ENCODE results near the gene HIVEP3.
A peak's percentile ranks its signal among the peaks of the same experiment; 100 is the strongest.

The HIVEP3 gene

DNA sequence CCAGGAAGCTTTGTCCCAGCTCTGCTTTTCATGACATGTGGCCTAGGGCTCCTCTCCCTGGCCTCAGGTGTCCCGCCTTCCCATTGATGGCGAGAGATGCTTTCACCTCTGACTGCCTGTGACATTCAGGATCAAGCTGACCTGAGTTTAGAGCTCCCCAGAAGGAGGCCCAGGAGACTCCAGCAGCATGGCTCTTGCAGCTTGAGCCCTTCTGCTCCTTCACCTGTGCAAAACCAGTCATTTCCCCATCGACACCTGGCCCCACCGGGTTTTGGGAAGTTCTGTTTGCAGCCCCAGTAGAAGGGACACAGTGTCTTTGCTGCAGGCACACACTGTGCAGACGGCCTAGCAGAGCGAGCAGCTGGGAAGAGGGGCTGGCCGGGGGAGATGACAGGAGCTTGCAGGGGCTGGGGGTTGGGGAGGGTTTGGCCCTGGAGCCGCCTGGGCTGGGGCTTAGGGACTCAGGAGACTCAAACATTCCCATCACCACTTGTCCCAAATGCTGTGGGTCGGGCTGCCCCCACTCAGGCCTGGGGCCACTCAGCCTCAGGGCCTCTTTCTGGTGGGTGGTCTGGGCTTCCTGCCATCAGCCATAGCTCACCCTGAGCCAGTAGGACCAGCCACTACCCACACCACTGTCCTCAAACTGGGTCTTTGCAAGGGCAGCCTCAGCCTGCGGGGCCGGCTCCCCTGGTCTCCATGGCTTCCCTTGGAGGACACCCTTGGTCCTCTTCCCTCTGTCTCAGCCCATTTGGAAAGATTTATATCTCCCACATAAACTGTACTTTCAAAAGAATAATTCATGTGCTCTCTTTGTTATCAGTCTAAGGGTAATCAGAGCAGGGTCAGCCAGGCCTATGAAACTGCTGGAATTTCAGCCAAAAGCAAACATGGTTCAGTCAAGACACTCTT, 430.4 kb downstream of the HIVEP3 start:
- Histone ChIP-seq H3K9me3 (ENCODE audit: control insufficient read depth in 5 of 5, low read length in 5 of 5) (no peaks in the 10 kb centered on the region), H3K9ac (ENCODE audit: low read length in 5 of 5) (no peak overlapping the region), H3K4me3 (ENCODE audit: low read depth in 1 of 5, low read length in 5 of 5) (no peak overlapping the region), H3K27me3 (ENCODE audit: control insufficient read depth in 5 of 5, insufficient read depth in 4 of 5, low read length in 5 of 5) (peaks cover 0 to 18% (median 7%) of the 10 kb centered on the region in 5 donors), H3K4me1 (ENCODE audit: control insufficient read depth in 5 of 5, insufficient read depth in 5 of 5, low read length in 5 of 5) (peaks cover 0 to 2% (median 0%) of the 10 kb centered on the region in 5 donors), H3K36me3 (ENCODE audit: control insufficient read depth in 5 of 5, insufficient read depth in 5 of 5, low read length in 5 of 5) (no peaks in the 10 kb centered on the region), H3K27ac (ENCODE audit: low read depth, low read length) (no peak overlapping the region)

DNA sequence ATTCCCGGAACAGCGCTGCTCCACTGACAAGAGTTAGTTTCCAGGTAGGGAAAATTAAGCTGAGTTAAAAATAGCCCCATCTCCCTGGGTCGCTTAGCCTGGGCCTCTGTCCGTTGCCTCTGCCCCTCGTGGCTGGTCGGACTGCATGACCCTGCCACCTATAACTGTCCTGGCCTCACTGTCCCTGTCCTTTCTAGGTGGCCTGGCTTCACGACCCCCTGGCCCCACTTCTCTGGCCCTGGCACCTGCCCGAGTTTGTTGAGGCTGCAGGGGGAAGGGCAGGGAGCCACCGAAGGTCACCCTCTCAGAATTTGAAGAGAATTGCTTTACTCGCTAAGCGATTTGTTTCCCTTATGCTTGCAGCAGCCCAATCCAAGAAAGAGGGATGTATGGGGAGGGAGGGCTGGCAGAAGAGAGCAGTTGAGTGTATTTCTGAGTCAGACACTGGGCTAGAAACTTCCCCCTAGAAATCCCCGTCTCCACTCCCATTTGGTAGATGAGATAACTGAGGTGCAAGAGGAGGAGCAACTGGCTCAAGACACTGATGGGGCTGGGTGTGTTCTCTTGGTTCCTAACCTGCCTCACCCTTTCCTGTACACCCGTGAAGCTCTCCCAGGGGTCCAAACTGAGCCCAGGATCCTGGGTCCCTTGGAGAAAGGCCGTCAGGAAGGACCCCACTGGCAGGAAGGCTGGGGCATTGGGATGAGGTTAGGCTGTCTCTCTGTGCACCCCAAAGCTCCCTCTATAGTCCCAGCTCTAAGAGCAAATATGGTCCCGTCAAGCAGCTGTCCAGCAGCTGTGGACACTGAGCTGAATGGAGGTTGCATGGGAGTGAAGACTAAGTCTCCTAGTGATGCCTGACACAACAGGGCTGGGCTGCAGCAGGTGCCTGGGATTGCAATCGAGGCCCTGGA, 431.3 kb downstream of the HIVEP3 start:
- Histone ChIP-seq H3K27ac (ENCODE audit: low read depth, low read length) (no peak overlapping the region), H3K36me3 (ENCODE audit: control insufficient read depth in 5 of 5, insufficient read depth in 5 of 5, low read length in 5 of 5) (no peaks in the 10 kb centered on the region), H3K9me3 (ENCODE audit: control insufficient read depth in 5 of 5, low read length in 5 of 5) (no peaks in the 10 kb centered on the region), H3K27me3 (ENCODE audit: control insufficient read depth in 5 of 5, insufficient read depth in 4 of 5, low read length in 5 of 5) (peaks cover 0 to 18% (median 7%) of the 10 kb centered on the region in 5 donors), H3K4me3 (ENCODE audit: low read depth in 1 of 5, low read length in 5 of 5) (no peak overlapping the region), H3K9ac (ENCODE audit: low read length in 5 of 5) (no peak overlapping the region), H3K4me1 (ENCODE audit: control insufficient read depth in 5 of 5, insufficient read depth in 5 of 5, low read length in 5 of 5) (peaks cover 0 to 2% (median 0%) of the 10 kb centered on the region in 5 donors)

DNA sequence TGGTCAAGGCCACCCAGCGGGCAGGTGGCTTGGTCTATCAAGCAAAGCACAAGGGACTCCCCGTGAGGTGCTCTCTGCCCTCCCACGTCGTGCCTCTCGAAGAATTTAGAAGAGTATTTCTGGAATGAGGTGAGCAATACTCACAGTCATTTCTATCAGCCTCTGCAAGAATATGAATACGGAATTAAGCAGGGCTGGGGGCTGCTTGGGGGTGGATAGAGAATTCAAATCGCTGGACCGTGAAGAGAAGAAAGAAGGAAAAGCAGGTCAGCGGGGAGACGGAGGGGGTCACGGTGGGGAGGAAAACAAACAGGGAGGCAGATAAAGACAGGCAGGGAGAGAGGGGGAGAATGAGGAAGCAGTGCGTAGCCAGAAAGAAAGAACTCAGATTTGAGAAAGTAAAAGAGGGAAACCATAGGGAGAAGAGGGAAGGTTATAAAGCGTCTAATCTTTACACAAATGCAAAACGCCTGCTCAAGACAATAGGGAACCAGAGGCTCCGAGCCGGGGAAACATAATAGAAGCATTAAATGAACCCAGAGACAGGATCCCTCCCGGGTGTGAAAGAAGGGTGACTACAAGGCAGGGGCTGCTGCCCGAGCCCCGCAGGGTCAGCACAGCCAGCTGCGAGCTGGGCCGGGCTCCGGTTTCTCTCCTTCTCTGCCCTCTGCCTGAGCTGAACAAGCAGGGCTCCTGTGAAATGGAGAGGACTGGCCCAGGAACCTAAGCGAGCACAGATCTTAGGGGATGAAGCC, 432.2 kb downstream of the HIVEP3 start:
- no peaks in the 10 kb centered on the region for H3K9me3 ChIP-seq (ENCODE audit: control insufficient read depth in 5 of 5, low read length in 5 of 5)
- peaks cover 0 to 2% (median 0%) of the 10 kb centered on the region in 5 donors for H3K4me1 ChIP-seq (ENCODE audit: control insufficient read depth in 5 of 5, insufficient read depth in 5 of 5, low read length in 5 of 5)
- no peak overlapping the region for H3K27ac ChIP-seq (ENCODE audit: low read depth, low read length)
- H3K9ac ChIP-seq (ENCODE audit: low read length in 5 of 5) = no peak overlapping the region
- peaks cover 0 to 18% (median 7%) of the 10 kb centered on the region in 5 donors for H3K27me3 ChIP-seq (ENCODE audit: control insufficient read depth in 5 of 5, insufficient read depth in 4 of 5, low read length in 5 of 5)
- H3K36me3 ChIP-seq (ENCODE audit: control insufficient read depth in 5 of 5, insufficient read depth in 5 of 5, low read length in 5 of 5) = no peaks in the 10 kb centered on the region
- H3K4me3 ChIP-seq (ENCODE audit: low read depth in 1 of 5, low read length in 5 of 5) = no peak overlapping the region

DNA sequence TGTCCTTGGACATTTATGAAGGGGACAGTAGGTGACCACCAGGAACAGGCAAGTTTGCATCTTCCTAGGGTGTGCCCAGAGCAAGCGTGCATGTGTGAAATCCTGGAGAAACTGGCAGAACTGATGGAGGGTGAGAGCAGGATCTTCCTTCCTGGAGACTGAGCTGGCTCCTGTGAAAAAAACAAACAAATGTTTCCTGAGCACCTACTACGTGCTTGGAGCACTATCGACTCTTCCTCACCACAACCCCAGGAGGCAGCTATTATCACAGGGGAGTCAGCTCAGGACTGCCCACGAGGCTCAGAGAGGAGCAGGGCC, 432.7 kb downstream of the HIVEP3 start:
- H3K36me3 ChIP-seq (ENCODE audit: control insufficient read depth in 5 of 5, insufficient read depth in 5 of 5, low read length in 5 of 5) = no peaks in the 10 kb centered on the region
- H3K27ac ChIP-seq (ENCODE audit: low read depth, low read length) = no peak overlapping the region
- H3K9ac ChIP-seq (ENCODE audit: low read length in 5 of 5) = no peak overlapping the region
- no peaks in the 10 kb centered on the region for H3K9me3 ChIP-seq (ENCODE audit: control insufficient read depth in 5 of 5, low read length in 5 of 5)
- peaks cover 0 to 2% (median 0%) of the 10 kb centered on the region in 5 donors for H3K4me1 ChIP-seq (ENCODE audit: control insufficient read depth in 5 of 5, insufficient read depth in 5 of 5, low read length in 5 of 5)
- H3K27me3 ChIP-seq (ENCODE audit: control insufficient read depth in 5 of 5, insufficient read depth in 4 of 5, low read length in 5 of 5) = peaks cover 0 to 18% (median 7%) of the 10 kb centered on the region in 5 donors
- no peak overlapping the region for H3K4me3 ChIP-seq (ENCODE audit: low read depth in 1 of 5, low read length in 5 of 5)

DNA sequence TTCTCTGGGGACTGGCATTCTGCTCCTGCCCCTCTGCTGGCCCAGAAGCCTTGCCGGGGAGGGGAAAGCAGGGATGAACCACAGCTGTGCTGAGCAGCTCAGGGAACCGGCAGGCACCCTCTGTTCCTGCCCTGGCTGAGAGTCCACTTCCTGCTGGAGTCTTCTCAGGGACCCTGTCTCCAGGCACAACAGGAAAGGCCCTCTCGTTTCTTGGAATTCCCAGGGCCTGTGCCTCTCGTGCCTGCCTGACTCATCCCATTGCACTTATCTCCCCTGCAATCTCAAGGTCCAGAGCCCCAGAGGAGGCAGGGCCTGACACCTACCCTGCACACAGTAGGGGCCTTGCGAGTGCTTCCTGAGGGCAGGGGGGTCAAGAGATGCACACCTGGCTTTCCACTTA, 433.1 kb downstream of the HIVEP3 start:
- Histone ChIP-seq H3K9me3 (ENCODE audit: control insufficient read depth in 5 of 5, low read length in 5 of 5) (no peaks in the 10 kb centered on the region), H3K4me3 (ENCODE audit: low read depth in 1 of 5, low read length in 5 of 5) (no peak overlapping the region), H3K27ac (ENCODE audit: low read depth, low read length) (no peak overlapping the region), H3K4me1 (ENCODE audit: control insufficient read depth in 5 of 5, insufficient read depth in 5 of 5, low read length in 5 of 5) (peaks cover 0 to 2% (median 0%) of the 10 kb centered on the region in 5 donors), H3K36me3 (ENCODE audit: control insufficient read depth in 5 of 5, insufficient read depth in 5 of 5, low read length in 5 of 5) (no peaks in the 10 kb centered on the region), H3K9ac (ENCODE audit: low read length in 5 of 5) (no peak overlapping the region), H3K27me3 (ENCODE audit: control insufficient read depth in 5 of 5, insufficient read depth in 4 of 5, low read length in 5 of 5) (peaks cover 0 to 16% (median 10%) of the 10 kb centered on the region in 5 donors)

DNA sequence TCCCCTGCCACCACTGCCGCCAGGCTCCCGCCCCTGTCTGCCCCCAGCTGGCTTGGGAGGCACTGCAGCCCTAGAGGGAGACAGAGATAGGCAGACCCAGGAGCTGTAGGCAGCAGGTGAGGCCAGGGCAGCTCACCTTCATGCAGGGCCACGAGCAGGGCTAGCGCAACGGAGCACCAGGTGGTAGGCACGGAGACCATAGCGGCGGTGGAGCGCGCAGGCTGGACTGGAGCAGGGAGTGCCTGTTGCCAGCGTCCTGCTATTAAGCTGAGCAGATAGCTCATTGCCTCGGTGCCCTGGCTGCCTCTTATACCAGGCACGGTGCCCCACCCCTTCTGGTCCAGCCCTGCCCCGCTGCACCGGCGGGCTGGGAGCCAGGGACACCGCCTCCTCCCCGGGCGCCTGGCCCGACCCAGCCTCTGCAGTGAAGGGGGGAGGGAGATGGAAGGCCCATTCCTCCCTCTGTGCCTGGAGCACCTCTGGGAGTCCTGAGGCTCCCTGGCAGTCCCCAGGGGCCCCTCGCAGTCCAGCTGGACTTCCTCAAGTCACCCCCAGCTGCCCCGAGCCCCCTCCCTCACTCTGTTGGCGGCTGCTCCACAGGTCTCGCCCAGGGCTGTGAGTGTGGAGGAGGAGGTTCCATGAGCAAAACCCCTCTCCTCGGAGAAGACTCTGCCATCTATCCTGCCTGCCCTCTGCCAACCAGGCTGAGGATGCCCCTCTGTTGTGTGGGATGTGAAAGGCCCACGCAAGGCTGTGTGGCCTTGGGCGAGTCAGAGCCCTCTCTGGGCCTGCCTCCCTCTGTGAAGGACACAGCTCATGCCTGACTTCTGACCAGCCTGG, 434.1 kb downstream of the HIVEP3 start, which contains the start of gene EDN2:
EDN2 (minus strand) TSS at position 282 of the 840 bp plus-strand sequence; CDS start at position 200, 82 bp downstream.
- Histone ChIP-seq H3K9me3 (ENCODE audit: control insufficient read depth in 5 of 5, low read length in 5 of 5) (no peaks in the 10 kb centered on the region), H3K9ac (ENCODE audit: low read length in 5 of 5) (peak within 1 kb of the TSS in 1 of 5 donors; percentile 20), H3K4me3 (ENCODE audit: low read depth in 1 of 5, low read length in 5 of 5) (no peak within 1 kb of the TSS), H3K27ac (ENCODE audit: low read depth, low read length) (no peak within 1 kb of the TSS), H3K36me3 (ENCODE audit: control insufficient read depth in 5 of 5, insufficient read depth in 5 of 5, low read length in 5 of 5) (no peaks in the 10 kb centered on the region), H3K4me1 (ENCODE audit: control insufficient read depth in 5 of 5, insufficient read depth in 5 of 5, low read length in 5 of 5) (peaks cover 0 to 2% (median 0%) of the 10 kb centered on the region in 5 donors), H3K27me3 (ENCODE audit: control insufficient read depth in 5 of 5, insufficient read depth in 4 of 5, low read length in 5 of 5) (peaks cover 0 to 16% (median 10%) of the 10 kb centered on the region in 5 donors)

DNA sequence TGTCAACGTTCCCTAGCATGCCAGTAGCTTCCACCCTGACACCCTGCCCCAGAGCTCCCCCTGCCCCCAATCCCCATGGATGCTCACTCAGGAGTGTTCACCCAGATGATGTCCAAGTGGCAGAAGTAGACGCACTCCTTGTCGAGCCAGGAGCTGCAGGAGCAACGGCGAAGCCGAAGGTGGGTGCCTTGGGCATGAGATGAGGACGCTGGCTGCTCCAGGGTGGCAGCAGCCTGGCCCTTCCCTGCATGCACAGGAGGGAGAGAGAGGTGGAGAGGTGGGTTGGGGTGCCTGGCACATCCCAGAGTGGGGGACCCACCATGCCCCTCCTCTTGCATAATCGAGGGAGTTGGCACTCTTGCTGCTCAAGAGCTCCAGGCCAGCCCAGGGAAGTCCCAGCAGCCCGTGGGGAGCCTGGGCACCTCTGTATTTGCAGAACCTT, 434.7 kb downstream of the HIVEP3 start:
- no peaks in the 10 kb centered on the region for H3K9me3 ChIP-seq (ENCODE audit: control insufficient read depth in 5 of 5, low read length in 5 of 5)
- H3K27ac ChIP-seq (ENCODE audit: low read depth, low read length) = no peak overlapping the region
- H3K36me3 ChIP-seq (ENCODE audit: control insufficient read depth in 5 of 5, insufficient read depth in 5 of 5, low read length in 5 of 5) = no peaks in the 10 kb centered on the region
- H3K4me3 ChIP-seq (ENCODE audit: low read depth in 1 of 5, low read length in 5 of 5) = no peak overlapping the region
- peak overlapping the region in 1 of 5 donors; percentile 20 for H3K9ac ChIP-seq (ENCODE audit: low read length in 5 of 5)
- H3K27me3 ChIP-seq (ENCODE audit: control insufficient read depth in 5 of 5, insufficient read depth in 4 of 5, low read length in 5 of 5) = peaks cover 0 to 16% (median 10%) of the 10 kb centered on the region in 5 donors
- peaks cover 0 to 6% (median 5%) of the 10 kb centered on the region in 5 donors for H3K4me1 ChIP-seq (ENCODE audit: control insufficient read depth in 5 of 5, insufficient read depth in 5 of 5, low read length in 5 of 5)

DNA sequence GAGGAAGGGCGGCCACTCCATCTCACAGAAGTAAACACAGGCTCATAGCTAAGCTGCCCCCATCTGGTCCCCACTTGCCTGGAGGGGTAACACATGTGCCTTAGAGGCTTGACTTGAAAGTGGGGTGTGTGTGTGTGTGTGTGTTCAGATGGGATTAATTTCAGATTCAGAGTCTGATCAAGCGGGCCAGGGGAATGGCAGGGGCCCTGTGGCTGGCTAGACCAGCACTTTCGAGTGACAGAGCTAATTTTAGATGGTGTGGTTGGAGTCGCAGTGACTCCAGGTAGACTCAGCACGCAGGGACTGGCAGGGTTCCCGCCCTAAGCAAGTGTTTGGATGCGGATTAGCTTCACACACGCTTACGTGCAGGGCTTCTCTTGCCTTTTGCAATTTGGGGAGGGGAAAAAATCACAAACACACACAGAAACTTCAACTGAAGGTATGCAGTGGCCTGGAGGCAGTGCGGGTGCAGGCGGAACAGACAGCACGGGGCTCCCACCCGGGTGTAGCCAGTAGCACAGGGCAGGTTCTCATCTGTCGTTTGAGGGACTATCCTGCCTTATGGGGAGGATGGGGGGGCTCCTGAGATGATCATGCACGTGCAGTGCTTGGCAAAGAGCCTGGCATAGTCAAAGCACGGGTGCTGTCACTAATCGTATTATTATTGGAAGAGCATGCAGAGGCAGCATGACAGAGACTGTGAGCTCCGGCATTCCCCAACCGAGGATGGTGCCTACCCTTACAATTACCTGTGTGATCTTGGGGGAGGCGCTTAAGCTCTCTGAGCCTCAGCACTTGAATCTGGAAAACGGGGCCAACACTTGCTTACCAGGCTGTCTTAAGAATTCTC, 435.5 kb downstream of the HIVEP3 start:
- no peak overlapping the region for H3K4me3 ChIP-seq (ENCODE audit: low read depth in 1 of 5, low read length in 5 of 5)
- peaks cover 2 to 12% (median 8%) of the 10 kb centered on the region in 5 donors for H3K4me1 ChIP-seq (ENCODE audit: control insufficient read depth in 5 of 5, insufficient read depth in 5 of 5, low read length in 5 of 5)
- no peaks in the 10 kb centered on the region for H3K9me3 ChIP-seq (ENCODE audit: control insufficient read depth in 5 of 5, low read length in 5 of 5)

More for the DNA sequence above, 435.5 kb downstream of the HIVEP3 start:
- no peak overlapping the region for H3K27ac ChIP-seq (ENCODE audit: low read depth, low read length)
- peaks cover 0 to 16% (median 10%) of the 10 kb centered on the region in 5 donors for H3K27me3 ChIP-seq (ENCODE audit: control insufficient read depth in 5 of 5, insufficient read depth in 4 of 5, low read length in 5 of 5)
- no peaks in the 10 kb centered on the region for H3K36me3 ChIP-seq (ENCODE audit: control insufficient read depth in 5 of 5, insufficient read depth in 5 of 5, low read length in 5 of 5)
- no peak overlapping the region for H3K9ac ChIP-seq (ENCODE audit: low read length in 5 of 5)

Data from subcutaneous abdominal adipose tissue (tissue), 5 donors.